Neutrophil (primary cell): ENCODE results near the gene YEATS2.

Experiments used
- H3K27ac ChIP-seq: fragments of 200-600 bp; sonication (generic); 2 replicates; pipeline ENCODE4 v1.5.1; 2016; ENCODE audit warnings: mild to moderate bottlenecking, moderate library complexity
- H3K27me3 ChIP-seq: fragments of 200-600 bp; sonication (generic); 2 replicates; pipeline ENCODE4 v1.6.0; 2016; ENCODE audit warnings: mild to moderate bottlenecking
- H3K36me3 ChIP-seq: fragments of 200-600 bp; sonication (generic); 2 replicates; pipeline ENCODE4 v1.5.1; 2017
- H3K4me1 ChIP-seq, 2 experiments: fragments of 200-600 bp in 1 of 2; sonication (generic) in 1 of 2; 1 replicate in 1 of 2; 2 replicates in 1 of 2; pipeline versions ENCODE4 v1.5.1 to v1.6.1; 2013 to 2016; ENCODE audit warnings: low read depth in 1 of 2, low read length in 1 of 2, mild to moderate bottlenecking in 1 of 2, moderate library complexity in 1 of 2; ENCODE audit not compliant: control insufficient read depth in 1 of 2, insufficient read depth in 1 of 2
- H3K4me3 ChIP-seq, 2 experiments: fragments of 200-600 bp in 1 of 2; sonication (generic) in 1 of 2; 1 replicate in 1 of 2; 2 replicates in 1 of 2; pipeline ENCODE4 v1.5.1; 2013 to 2016; ENCODE audit warnings: low read depth in 1 of 2, low read length in 1 of 2, mild to moderate bottlenecking in 1 of 2, moderate library complexity in 1 of 2
- H3K9me3 ChIP-seq: fragments of 200-600 bp; sonication (generic); 2 replicates; pipeline ENCODE4 v1.5.1; 2016
- TF ChIP-seq, protein P1 (sequence below): fragments of 200-600 bp; sonication (generic); IDR thresholded peaks from 2 replicates; pipeline ENCODE4 v1.5.1; 2016; ENCODE audit warnings: antibody characterized with exemption

Gene YEATS2

DNA sequence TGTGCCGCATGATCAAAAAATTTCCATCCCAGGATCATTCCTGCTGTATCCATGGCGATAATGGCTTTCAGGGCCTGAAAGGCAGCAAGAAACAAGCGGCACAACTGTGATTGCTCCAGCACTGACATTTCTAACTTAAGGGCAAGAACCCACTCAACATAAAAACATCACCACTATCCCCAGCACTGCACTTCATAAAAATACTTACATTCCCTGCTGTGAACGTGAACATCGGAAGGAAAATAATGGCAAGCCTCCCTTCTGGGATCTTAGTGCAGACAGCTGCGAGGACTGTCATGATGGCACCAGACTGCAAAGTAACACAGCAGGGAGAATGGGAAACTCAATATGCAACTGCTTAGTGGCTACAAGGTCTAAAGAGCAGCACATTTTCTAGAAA is 135.9 kb downstream of the YEATS2 start:
- peaks cover 86% of the 10 kb centered on the region for H3K36me3 ChIP-seq
- no peaks in the 10 kb centered on the region for H3K9me3 ChIP-seq
- H3K27me3 ChIP-seq = no peaks in the 10 kb centered on the region
- TF ChIP-seq, protein P1, sequence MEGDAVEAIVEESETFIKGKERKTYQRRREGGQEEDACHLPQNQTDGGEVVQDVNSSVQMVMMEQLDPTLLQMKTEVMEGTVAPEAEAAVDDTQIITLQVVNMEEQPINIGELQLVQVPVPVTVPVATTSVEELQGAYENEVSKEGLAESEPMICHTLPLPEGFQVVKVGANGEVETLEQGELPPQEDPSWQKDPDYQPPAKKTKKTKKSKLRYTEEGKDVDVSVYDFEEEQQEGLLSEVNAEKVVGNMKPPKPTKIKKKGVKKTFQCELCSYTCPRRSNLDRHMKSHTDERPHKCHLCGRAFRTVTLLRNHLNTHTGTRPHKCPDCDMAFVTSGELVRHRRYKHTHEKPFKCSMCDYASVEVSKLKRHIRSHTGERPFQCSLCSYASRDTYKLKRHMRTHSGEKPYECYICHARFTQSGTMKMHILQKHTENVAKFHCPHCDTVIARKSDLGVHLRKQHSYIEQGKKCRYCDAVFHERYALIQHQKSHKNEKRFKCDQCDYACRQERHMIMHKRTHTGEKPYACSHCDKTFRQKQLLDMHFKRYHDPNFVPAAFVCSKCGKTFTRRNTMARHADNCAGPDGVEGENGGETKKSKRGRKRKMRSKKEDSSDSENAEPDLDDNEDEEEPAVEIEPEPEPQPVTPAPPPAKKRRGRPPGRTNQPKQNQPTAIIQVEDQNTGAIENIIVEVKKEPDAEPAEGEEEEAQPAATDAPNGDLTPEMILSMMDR = no peak
- no peaks in the 10 kb centered on the region for H3K4me1 ChIP-seq
- H3K27ac ChIP-seq = no peak overlapping the region
- no peak overlapping the region for H3K4me3 ChIP-seq

DNA sequence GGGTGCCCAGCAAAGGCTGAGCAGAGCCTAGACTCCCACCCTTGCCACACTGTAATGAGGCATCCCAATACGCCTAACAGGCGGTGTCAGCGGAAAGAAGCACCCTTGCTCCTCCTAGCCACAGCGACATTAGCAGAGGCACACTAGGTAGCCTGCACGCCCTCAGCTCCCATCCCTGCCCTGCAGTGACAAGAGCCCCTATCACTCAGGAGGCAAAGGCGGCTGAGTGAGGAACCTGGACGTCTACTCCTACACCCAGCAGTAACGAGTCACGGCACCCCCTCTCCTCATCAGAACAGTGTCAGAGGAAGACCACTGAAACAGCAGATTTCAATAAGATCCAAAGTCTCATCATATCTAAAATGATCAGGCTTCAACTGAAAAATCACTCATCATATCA is 139.8 kb downstream of the YEATS2 start:
- Histone ChIP-seq H3K4me3 (no peak overlapping the region), H3K27me3 (no peaks in the 10 kb centered on the region), H3K9me3 (no peaks in the 10 kb centered on the region), H3K36me3 (peaks cover 87% of the 10 kb centered on the region), H3K4me1 (no peaks in the 10 kb centered on the region), H3K27ac (no peak overlapping the region)
- TF ChIP-seq, protein P1 = no peak

DNA sequence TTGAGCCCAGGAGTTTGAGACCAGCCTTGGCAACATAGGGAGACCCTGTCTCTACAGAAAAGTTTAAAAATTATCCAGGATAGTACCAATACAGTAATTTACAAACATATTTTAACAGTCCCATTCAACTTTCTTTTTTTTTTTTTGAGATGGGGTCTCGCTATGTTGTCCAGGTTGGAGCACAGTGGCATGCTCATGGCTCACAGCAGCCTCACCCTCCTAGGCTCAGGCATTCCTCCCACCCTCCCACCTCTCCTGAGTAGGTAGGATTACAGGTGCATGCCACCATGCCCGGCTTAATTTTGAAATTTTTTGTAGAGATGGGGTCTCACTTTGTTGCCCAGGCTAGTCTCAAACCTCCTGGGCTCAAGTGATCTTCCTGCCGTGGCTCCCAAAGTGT is 140.3 kb downstream of the YEATS2 start:
- Histone ChIP-seq H3K4me3 (no peak overlapping the region), H3K9me3 (no peaks in the 10 kb centered on the region), H3K36me3 (peaks cover 85% of the 10 kb centered on the region), H3K27ac (no peak overlapping the region), H3K27me3 (no peaks in the 10 kb centered on the region), H3K4me1 (no peaks in the 10 kb centered on the region)
- TF ChIP-seq, protein P1 = no peak

DNA sequence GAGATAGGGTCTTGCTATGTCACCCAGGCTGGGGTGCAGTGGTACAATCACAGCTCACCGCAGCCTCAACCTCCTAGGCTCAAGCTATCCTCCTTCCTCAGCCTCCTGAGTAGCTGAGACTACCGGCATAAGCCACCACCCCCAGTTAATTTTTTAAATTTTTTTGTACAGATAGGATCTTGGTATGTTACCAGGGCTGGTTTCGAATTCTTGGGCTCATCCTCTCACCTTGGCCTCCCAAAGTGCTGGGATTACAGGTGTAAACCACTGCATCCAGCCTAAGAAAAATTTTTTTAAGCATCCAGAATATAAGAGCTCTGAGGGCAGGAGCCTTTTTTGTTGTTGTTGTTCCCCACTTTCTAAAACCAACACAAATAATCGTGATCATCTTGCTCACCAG is 142.2 kb downstream of the YEATS2 start:
- Histone ChIP-seq H3K4me1 (no peaks in the 10 kb centered on the region), H3K27me3 (no peaks in the 10 kb centered on the region), H3K36me3 (peaks cover 86% of the 10 kb centered on the region), H3K9me3 (no peaks in the 10 kb centered on the region), H3K27ac (no peak overlapping the region), H3K4me3 (no peak overlapping the region)
- TF ChIP-seq, protein P1 = no peak

DNA sequence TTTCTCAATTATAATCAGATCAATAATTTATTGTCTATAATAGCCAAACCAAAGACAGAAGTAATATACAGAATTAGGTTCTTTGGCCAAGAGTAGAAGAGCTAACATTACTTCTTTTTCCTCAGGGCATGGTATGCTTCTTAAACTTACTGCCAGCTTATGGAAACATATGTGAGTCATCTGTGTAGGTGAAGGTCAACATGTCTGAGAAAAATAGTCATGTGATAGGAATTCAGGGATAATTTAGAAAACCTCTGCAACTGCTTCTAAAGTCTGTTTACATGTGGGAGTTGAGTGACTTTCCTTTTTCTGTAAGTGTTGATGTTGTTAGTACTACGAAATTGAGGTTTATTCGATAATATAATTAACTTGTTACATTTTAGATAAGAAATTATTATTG is 147.0 kb downstream of the YEATS2 start:
- no peaks in the 10 kb centered on the region for H3K27me3 ChIP-seq
- H3K9me3 ChIP-seq = no peaks in the 10 kb centered on the region
- no peak overlapping the region for H3K27ac ChIP-seq
- no peak overlapping the region for H3K4me3 ChIP-seq
- H3K4me1 ChIP-seq = peaks cover 9 to 12% of the 10 kb centered on the region in 2 experiments
- H3K36me3 ChIP-seq = peaks cover 69% of the 10 kb centered on the region
- TF ChIP-seq, protein P1 = no peak

DNA sequence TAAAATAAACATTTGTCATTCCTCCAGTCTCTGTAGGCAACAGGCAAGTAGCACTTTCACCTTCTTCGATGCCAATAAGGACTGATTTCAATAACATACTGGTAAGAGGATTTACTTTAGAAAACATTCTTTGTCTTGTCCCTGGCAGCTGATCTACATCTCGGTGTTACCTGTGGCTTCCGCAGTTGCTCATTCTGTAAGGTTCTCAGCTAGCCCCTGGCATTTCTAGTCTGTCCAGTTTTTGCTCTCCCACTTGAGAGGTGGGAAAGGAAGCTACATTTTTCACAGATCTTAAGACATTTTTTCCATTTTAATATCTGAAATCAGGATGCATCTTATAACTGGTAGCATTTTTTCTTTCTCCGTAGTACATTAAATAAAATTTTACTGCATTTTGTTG is 147.5 kb downstream of the YEATS2 start:
- no peak overlapping the region for H3K27ac ChIP-seq
- peaks cover 9 to 12% of the 10 kb centered on the region in 2 experiments for H3K4me1 ChIP-seq
- H3K27me3 ChIP-seq = no peaks in the 10 kb centered on the region
- no peaks in the 10 kb centered on the region for H3K9me3 ChIP-seq
- TF ChIP-seq, protein P1 = no peak
- H3K36me3 ChIP-seq = peaks cover 64% of the 10 kb centered on the region
- H3K4me3 ChIP-seq = no peak overlapping the region
